Measurements from ENCODE around the gene TRIM50.

Gene TRIM50

GRCh38 chr7:73350306-73351068, 22.6 kb upstream of the TRIM50 start:
- Histone ChIP-seq H3K27ac (ENCODE audit: low read depth in 2 of 2, low read length in 2 of 2) (no peak overlapping the region), H3K9ac (ENCODE audit: low read depth in 1 of 2, low read length in 2 of 2) (no peak overlapping the region), H3K27me3 (ENCODE audit: control insufficient read depth in 2 of 2, insufficient read depth in 2 of 2, low read length in 2 of 2) (peaks cover 0 to 2% of the 10 kb centered on the region in 2 donors), H3K9me3 (ENCODE audit: control insufficient read depth in 2 of 2, low read length in 2 of 2) (peaks cover 0 to 4% of the 10 kb centered on the region in 2 donors), H3K36me3 (ENCODE audit: control insufficient read depth in 2 of 2, insufficient read depth in 2 of 2, low read length in 2 of 2) (no peaks in the 10 kb centered on the region), H3K4me1 (ENCODE audit: control insufficient read depth in 2 of 2, insufficient read depth in 2 of 2, low read length in 2 of 2) (no peaks in the 10 kb centered on the region), H3K4me3 (ENCODE audit: low read length in 2 of 2) (no peak overlapping the region)

DNA sequence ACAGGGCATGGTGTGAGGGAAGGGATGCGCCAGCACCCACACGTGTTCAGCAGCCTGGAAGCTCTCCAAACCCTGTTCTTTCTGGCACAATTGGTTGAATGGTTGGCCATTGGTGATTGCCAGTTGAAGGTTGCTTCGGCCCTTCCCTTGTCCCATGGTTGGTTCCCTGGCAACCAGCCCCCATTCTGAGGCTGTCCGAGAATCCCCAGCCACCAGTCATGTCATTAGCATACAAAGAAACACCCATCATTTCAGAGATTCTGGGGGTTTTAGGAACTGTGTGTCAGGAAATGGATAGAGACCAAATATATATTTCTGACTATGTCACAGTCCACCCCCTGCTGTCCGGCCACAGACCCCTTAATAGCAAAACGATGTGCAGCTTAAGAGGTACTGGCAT, 21.9 kb upstream of the TRIM50 start:
- Histone ChIP-seq H3K36me3 (ENCODE audit: control insufficient read depth in 2 of 2, insufficient read depth in 2 of 2, low read length in 2 of 2) (no peaks in the 10 kb centered on the region), H3K4me3 (ENCODE audit: low read length in 2 of 2) (no peak overlapping the region), H3K9ac (ENCODE audit: low read depth in 1 of 2, low read length in 2 of 2) (no peak overlapping the region), H3K27ac (ENCODE audit: low read depth in 2 of 2, low read length in 2 of 2) (no peak overlapping the region), H3K27me3 (ENCODE audit: control insufficient read depth in 2 of 2, insufficient read depth in 2 of 2, low read length in 2 of 2) (peaks cover 0 to 2% of the 10 kb centered on the region in 2 donors), H3K4me1 (ENCODE audit: control insufficient read depth in 2 of 2, insufficient read depth in 2 of 2, low read length in 2 of 2) (no peaks in the 10 kb centered on the region), H3K9me3 (ENCODE audit: control insufficient read depth in 2 of 2, low read length in 2 of 2) (peaks cover 0 to 4% of the 10 kb centered on the region in 2 donors)

DNA sequence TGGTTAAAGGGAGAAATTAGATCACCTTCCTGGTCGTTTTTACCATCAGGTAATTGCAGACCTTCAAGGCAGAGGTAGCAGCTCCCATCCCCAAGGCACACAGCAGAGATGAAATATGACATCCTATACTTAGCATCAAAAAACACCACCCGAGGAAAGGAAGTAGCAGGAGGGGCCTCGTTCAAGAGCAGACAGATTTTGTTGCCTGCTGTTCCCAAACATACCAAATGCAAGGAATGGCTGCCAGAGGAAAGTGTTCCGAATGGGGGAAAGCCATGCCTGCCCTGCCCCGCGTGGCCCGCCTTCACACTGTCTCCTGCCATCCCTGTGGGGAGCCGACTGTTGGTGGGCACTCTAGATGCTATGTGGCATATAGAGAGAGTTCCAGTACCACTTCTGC, 18.1 kb upstream of the TRIM50 start:
- H3K9ac ChIP-seq (ENCODE audit: low read depth in 1 of 2, low read length in 2 of 2): no peak overlapping the region
- H3K4me1 ChIP-seq (ENCODE audit: control insufficient read depth in 2 of 2, insufficient read depth in 2 of 2, low read length in 2 of 2): no peaks in the 10 kb centered on the region
- no peaks in the 10 kb centered on the region for H3K36me3 ChIP-seq (ENCODE audit: control insufficient read depth in 2 of 2, insufficient read depth in 2 of 2, low read length in 2 of 2)
- no peak overlapping the region for H3K4me3 ChIP-seq (ENCODE audit: low read length in 2 of 2)
- H3K27ac ChIP-seq (ENCODE audit: low read depth in 2 of 2, low read length in 2 of 2): no peak overlapping the region
- no peaks in the 10 kb centered on the region for H3K9me3 ChIP-seq (ENCODE audit: control insufficient read depth in 2 of 2, low read length in 2 of 2)
- H3K27me3 ChIP-seq (ENCODE audit: control insufficient read depth in 2 of 2, insufficient read depth in 2 of 2, low read length in 2 of 2): peaks cover 0 to 9% of the 10 kb centered on the region in 2 donors

DNA sequence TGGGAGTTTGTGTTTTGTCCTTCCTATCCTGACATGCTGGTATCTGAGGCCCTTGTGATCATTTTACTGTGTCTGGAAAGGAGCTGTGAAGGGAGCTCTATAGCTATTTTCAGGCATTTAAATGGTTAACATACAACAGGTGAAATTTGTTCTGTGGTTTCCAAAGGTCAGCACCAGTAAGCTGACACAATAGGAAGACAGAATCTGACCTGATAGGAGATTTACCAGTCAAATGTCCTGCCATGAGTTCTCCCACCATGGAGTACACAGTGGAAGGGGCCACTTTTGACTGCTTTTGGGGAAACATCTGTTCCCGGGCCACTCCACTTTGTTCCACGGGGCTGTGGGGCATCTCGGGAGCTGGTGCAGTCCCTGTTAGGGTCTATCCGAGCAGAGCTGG, 17.7 kb upstream of the TRIM50 start:
- H3K27me3 ChIP-seq (ENCODE audit: control insufficient read depth in 2 of 2, insufficient read depth in 2 of 2, low read length in 2 of 2): peaks cover 0 to 9% of the 10 kb centered on the region in 2 donors
- no peak overlapping the region for H3K27ac ChIP-seq (ENCODE audit: low read depth in 2 of 2, low read length in 2 of 2)
- no peaks in the 10 kb centered on the region for H3K36me3 ChIP-seq (ENCODE audit: control insufficient read depth in 2 of 2, insufficient read depth in 2 of 2, low read length in 2 of 2)
- no peaks in the 10 kb centered on the region for H3K9me3 ChIP-seq (ENCODE audit: control insufficient read depth in 2 of 2, low read length in 2 of 2)
- no peak overlapping the region for H3K4me3 ChIP-seq (ENCODE audit: low read length in 2 of 2)
- no peaks in the 10 kb centered on the region for H3K4me1 ChIP-seq (ENCODE audit: control insufficient read depth in 2 of 2, insufficient read depth in 2 of 2, low read length in 2 of 2)
- no peak overlapping the region for H3K9ac ChIP-seq (ENCODE audit: low read depth in 1 of 2, low read length in 2 of 2)

- Histone ChIP-seq H3K27me3 (ENCODE audit: control insufficient read depth in 2 of 2, insufficient read depth in 2 of 2, low read length in 2 of 2) (peaks cover 0 to 9% of the 10 kb centered on the region in 2 donors), H3K9ac (ENCODE audit: low read depth in 1 of 2, low read length in 2 of 2) (no peak overlapping the region), H3K4me1 (ENCODE audit: control insufficient read depth in 2 of 2, insufficient read depth in 2 of 2, low read length in 2 of 2) (no peaks in the 10 kb centered on the region), H3K36me3 (ENCODE audit: control insufficient read depth in 2 of 2, insufficient read depth in 2 of 2, low read length in 2 of 2) (no peaks in the 10 kb centered on the region), H3K4me3 (ENCODE audit: low read length in 2 of 2) (no peak overlapping the region), H3K27ac (ENCODE audit: low read depth in 2 of 2, low read length in 2 of 2) (no peak overlapping the region), H3K9me3 (ENCODE audit: control insufficient read depth in 2 of 2, low read length in 2 of 2) (no peaks in the 10 kb centered on the region)
Observed at GRCh38 chr7:73343671-73344380, 15.9 kb upstream of the TRIM50 start.

DNA sequence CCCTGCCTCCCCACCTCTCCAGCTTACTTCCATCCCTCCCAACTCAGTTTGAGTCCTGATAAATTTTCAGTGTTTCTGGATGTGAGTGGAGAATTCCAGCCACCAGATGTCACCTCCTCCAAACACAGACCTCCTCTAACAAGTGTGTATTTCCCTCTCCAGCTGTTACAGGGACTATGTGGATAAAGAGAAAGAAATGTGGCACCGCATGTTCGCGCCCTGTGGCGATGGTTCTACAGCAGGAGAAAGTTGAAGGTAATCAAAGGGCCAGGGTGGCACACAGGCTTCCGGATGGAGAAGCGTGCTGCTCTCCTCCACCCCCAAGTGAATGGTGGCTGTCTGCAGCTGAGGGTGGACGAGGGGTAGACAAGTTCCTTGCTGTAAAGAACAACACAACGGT, 14.8 kb upstream of the TRIM50 start:
- peaks cover 0 to 8% of the 10 kb centered on the region in 2 donors for H3K27me3 ChIP-seq (ENCODE audit: control insufficient read depth in 2 of 2, insufficient read depth in 2 of 2, low read length in 2 of 2)
- no peak overlapping the region for H3K4me3 ChIP-seq (ENCODE audit: low read length in 2 of 2)
- no peak overlapping the region for H3K9ac ChIP-seq (ENCODE audit: low read depth in 1 of 2, low read length in 2 of 2)
- no peaks in the 10 kb centered on the region for H3K36me3 ChIP-seq (ENCODE audit: control insufficient read depth in 2 of 2, insufficient read depth in 2 of 2, low read length in 2 of 2)
- no peaks in the 10 kb centered on the region for H3K4me1 ChIP-seq (ENCODE audit: control insufficient read depth in 2 of 2, insufficient read depth in 2 of 2, low read length in 2 of 2)
- no peak overlapping the region for H3K27ac ChIP-seq (ENCODE audit: low read depth in 2 of 2, low read length in 2 of 2)
- H3K9me3 ChIP-seq (ENCODE audit: control insufficient read depth in 2 of 2, low read length in 2 of 2): no peaks in the 10 kb centered on the region

- Histone ChIP-seq H3K9me3 (ENCODE audit: control insufficient read depth in 2 of 2, low read length in 2 of 2) (no peaks in the 10 kb centered on the region), H3K36me3 (ENCODE audit: control insufficient read depth in 2 of 2, insufficient read depth in 2 of 2, low read length in 2 of 2) (no peaks in the 10 kb centered on the region), H3K9ac (ENCODE audit: low read depth in 1 of 2, low read length in 2 of 2) (no peak overlapping the region), H3K4me1 (ENCODE audit: control insufficient read depth in 2 of 2, insufficient read depth in 2 of 2, low read length in 2 of 2) (no peaks in the 10 kb centered on the region), H3K4me3 (ENCODE audit: low read length in 2 of 2) (no peak overlapping the region), H3K27me3 (ENCODE audit: control insufficient read depth in 2 of 2, insufficient read depth in 2 of 2, low read length in 2 of 2) (peaks cover 0 to 7% of the 10 kb centered on the region in 2 donors), H3K27ac (ENCODE audit: low read depth in 2 of 2, low read length in 2 of 2) (no peak overlapping the region)
Observed at GRCh38 chr7:73341877-73342276, 14.0 kb upstream of the TRIM50 start.

- no peaks in the 10 kb centered on the region for H3K9me3 ChIP-seq (ENCODE audit: control insufficient read depth in 2 of 2, low read length in 2 of 2)
- no peaks in the 10 kb centered on the region for H3K4me1 ChIP-seq (ENCODE audit: control insufficient read depth in 2 of 2, insufficient read depth in 2 of 2, low read length in 2 of 2)
- H3K27ac ChIP-seq (ENCODE audit: low read depth in 2 of 2, low read length in 2 of 2): no peak overlapping the region
- H3K27me3 ChIP-seq (ENCODE audit: control insufficient read depth in 2 of 2, insufficient read depth in 2 of 2, low read length in 2 of 2): peaks cover 0 to 7% of the 10 kb centered on the region in 2 donors
- H3K4me3 ChIP-seq (ENCODE audit: low read length in 2 of 2): no peak overlapping the region
- no peaks in the 10 kb centered on the region for H3K36me3 ChIP-seq (ENCODE audit: control insufficient read depth in 2 of 2, insufficient read depth in 2 of 2, low read length in 2 of 2)
- no peak overlapping the region for H3K9ac ChIP-seq (ENCODE audit: low read depth in 1 of 2, low read length in 2 of 2)
Observed at GRCh38 chr7:73340514-73340913, 12.6 kb upstream of the TRIM50 start.

- peaks cover 0 to 7% of the 10 kb centered on the region in 2 donors for H3K27me3 ChIP-seq (ENCODE audit: control insufficient read depth in 2 of 2, insufficient read depth in 2 of 2, low read length in 2 of 2)
- H3K9ac ChIP-seq (ENCODE audit: low read depth in 1 of 2, low read length in 2 of 2): no peak overlapping the region
- no peak overlapping the region for H3K27ac ChIP-seq (ENCODE audit: low read depth in 2 of 2, low read length in 2 of 2)
- H3K4me1 ChIP-seq (ENCODE audit: control insufficient read depth in 2 of 2, insufficient read depth in 2 of 2, low read length in 2 of 2): no peaks in the 10 kb centered on the region
- H3K36me3 ChIP-seq (ENCODE audit: control insufficient read depth in 2 of 2, insufficient read depth in 2 of 2, low read length in 2 of 2): no peaks in the 10 kb centered on the region
- H3K4me3 ChIP-seq (ENCODE audit: low read length in 2 of 2): no peak overlapping the region
- no peaks in the 10 kb centered on the region for H3K9me3 ChIP-seq (ENCODE audit: control insufficient read depth in 2 of 2, low read length in 2 of 2)
Observed at GRCh38 chr7:73338321-73338720, 10.4 kb upstream of the TRIM50 start.

- Histone ChIP-seq H3K9me3 (ENCODE audit: control insufficient read depth in 2 of 2, low read length in 2 of 2) (no peaks in the 10 kb centered on the region), H3K4me1 (ENCODE audit: control insufficient read depth in 2 of 2, insufficient read depth in 2 of 2, low read length in 2 of 2) (no peaks in the 10 kb centered on the region), H3K27me3 (ENCODE audit: control insufficient read depth in 2 of 2, insufficient read depth in 2 of 2, low read length in 2 of 2) (peaks cover 0 to 4% of the 10 kb centered on the region in 2 donors), H3K9ac (ENCODE audit: low read depth in 1 of 2, low read length in 2 of 2) (no peak overlapping the region), H3K4me3 (ENCODE audit: low read length in 2 of 2) (no peak overlapping the region), H3K27ac (ENCODE audit: low read depth in 2 of 2, low read length in 2 of 2) (no peak overlapping the region), H3K36me3 (ENCODE audit: control insufficient read depth in 2 of 2, insufficient read depth in 2 of 2, low read length in 2 of 2) (no peaks in the 10 kb centered on the region)
Observed at GRCh38 chr7:73332447-73332846, 4.6 kb upstream of the TRIM50 start.
